H9 (cell line): Measurements from ENCODE around the gene FABP7. TPM values are rescaled to one million over a fixed set of nuclear protein-coding genes. Genes with fewer than 3 reads are reported as not detected.

Experiments used
- DNase-seq: peaks from one replicate; pipeline ENCODE4 v3.0.0-alpha.2; 2017
- H2AFZ ChIP-seq: one replicate; pipeline ENCODE4 v1.6.1; 2013; ENCODE audit warnings: mild to moderate bottlenecking, low read length, control low read depth, moderate library complexity
- H2AK5ac ChIP-seq: 2 replicates; pipeline ENCODE4 v1.6.1; 2013; ENCODE audit warnings: low read length, control low read depth, mixed read lengths; ENCODE audit not compliant: insufficient read length
- H2BK120ac ChIP-seq: one replicate; pipeline ENCODE4 v1.6.1; 2013; ENCODE audit warnings: low read depth, mild to moderate bottlenecking, low read length, control low read depth, inconsistent platforms; ENCODE audit not compliant: poor library complexity, severe bottlenecking
- H2BK12ac ChIP-seq: 2 replicates; pipeline ENCODE4 v1.6.1; 2013; ENCODE audit warnings: low read length, control low read depth, mixed read lengths, low read depth; ENCODE audit not compliant: insufficient read length
- H2BK15ac ChIP-seq: 2 replicates; pipeline ENCODE4 v1.6.1; 2013; ENCODE audit warnings: low read depth, low read length, control low read depth
- H2BK20ac ChIP-seq: one replicate; pipeline ENCODE4 v1.6.1; 2013; ENCODE audit warnings: low read depth, mild to moderate bottlenecking, low read length, control low read depth, inconsistent platforms; ENCODE audit not compliant: poor library complexity, severe bottlenecking
- H2BK5ac ChIP-seq: 2 replicates; pipeline ENCODE4 v1.6.1; 2013; ENCODE audit warnings: low read length, control low read depth, mixed read lengths; ENCODE audit not compliant: insufficient read length
- H3K14ac ChIP-seq: 2 replicates; pipeline ENCODE4 v1.6.1; 2013; ENCODE audit warnings: low read length, control low read depth; ENCODE audit not compliant: insufficient read depth
- H3K18ac ChIP-seq: 2 replicates; pipeline ENCODE4 v1.6.1; 2013; ENCODE audit warnings: low read depth, mild to moderate bottlenecking, mixed read lengths, low read length, control low read depth; ENCODE audit not compliant: insufficient read length
- H3K23ac ChIP-seq: 2 replicates; pipeline ENCODE4 v1.6.1; 2013; ENCODE audit warnings: low read length, control low read depth, mixed read lengths, low read depth; ENCODE audit not compliant: insufficient read length
- H3K23me2 ChIP-seq: 2 replicates; pipeline ENCODE4 v1.6.1; 2013; ENCODE audit warnings: low read depth, mild to moderate bottlenecking, mixed read lengths, low read length, control low read depth; ENCODE audit not compliant: insufficient read length, poor library complexity, severe bottlenecking
- H3K27ac ChIP-seq: 2 replicates; pipeline ENCODE4 v1.5.1; 2013; ENCODE audit warnings: low read length, control low read depth, mixed read lengths, low read depth; ENCODE audit not compliant: insufficient read length
- H3K27me3 ChIP-seq: 2 replicates; pipeline ENCODE4 v1.6.1; 2013; ENCODE audit warnings: low read length, control low read depth, inconsistent platforms; ENCODE audit not compliant: insufficient read depth
- H3K4ac ChIP-seq: 2 replicates; pipeline ENCODE4 v1.6.1; 2013; ENCODE audit warnings: low read depth, mild to moderate bottlenecking, control low read depth, inconsistent platforms, low read length, moderate library complexity
- H3K4me1 ChIP-seq: 2 replicates; pipeline ENCODE4 v1.6.1; 2013; ENCODE audit warnings: low read length, control low read depth, inconsistent platforms; ENCODE audit not compliant: insufficient read depth
- H3K4me2 ChIP-seq: 2 replicates; pipeline ENCODE4 v1.6.1; 2013; ENCODE audit warnings: low read length, control low read depth, mixed read lengths; ENCODE audit not compliant: insufficient read length, insufficient read depth
- H3K56ac ChIP-seq: 2 replicates; pipeline ENCODE4 v1.6.1; 2013; ENCODE audit warnings: low read depth, mild to moderate bottlenecking, mixed read lengths, low read length, control low read depth; ENCODE audit not compliant: insufficient read length
- H3K79me1 ChIP-seq: 2 replicates; pipeline ENCODE4 v1.6.1; 2013; ENCODE audit warnings: low read depth, mild to moderate bottlenecking, moderate library complexity, low read length, control low read depth, inconsistent platforms; ENCODE audit not compliant: insufficient read depth, poor library complexity, severe bottlenecking
- H3K79me2 ChIP-seq: 2 replicates; pipeline ENCODE4 v1.6.1; 2013; ENCODE audit warnings: low read length, control low read depth, inconsistent platforms; ENCODE audit not compliant: insufficient read depth
- H3K9ac ChIP-seq: 2 replicates; pipeline ENCODE4 v1.6.1; 2013; ENCODE audit warnings: low read length, control low read depth, mixed read lengths; ENCODE audit not compliant: insufficient read length; ENCODE audit errors: extremely low read depth
- H3K9me3 ChIP-seq: one replicate; pipeline ENCODE4 v1.6.1; 2013; ENCODE audit warnings: low read depth, low read length, inconsistent platforms; ENCODE audit not compliant: control insufficient read depth
- H3T11ph ChIP-seq: one replicate; pipeline ENCODE4 v1.6.1; 2013; ENCODE audit warnings: mild to moderate bottlenecking, low read length, control low read depth, inconsistent platforms
- H4K20me1 ChIP-seq: one replicate; pipeline ENCODE4 v1.6.1; 2013; ENCODE audit not compliant: control insufficient read depth, insufficient read length, insufficient read depth
- H4K5ac ChIP-seq: 2 replicates; pipeline ENCODE4 v1.6.1; 2013; ENCODE audit warnings: low read depth, mild to moderate bottlenecking, mixed read lengths, low read length, control low read depth; ENCODE audit not compliant: insufficient read length
- H4K8ac ChIP-seq: replicated peaks from 2 replicates; pipeline ENCODE4 v1.6.1; 2013; ENCODE audit warnings: low read length, control low read depth, mixed read lengths, low read depth; ENCODE audit not compliant: insufficient read length
- H4K91ac ChIP-seq: 2 replicates; pipeline ENCODE4 v1.6.1; 2013; ENCODE audit warnings: low read depth, mild to moderate bottlenecking, moderate library complexity, mixed read lengths, low read length, control low read depth; ENCODE audit not compliant: insufficient read length
- H3K27ac Mint-ChIP-seq, 3 experiments: 2 replicates in 2 of 3; 3 replicates in 1 of 3; pipeline ENCODE4 v1.8.0; 2020 to 2021; ENCODE audit warnings: mixed read lengths in 3 of 3, mild to moderate bottlenecking in 1 of 3, moderate library complexity in 1 of 3
- H3K27me3 Mint-ChIP-seq: 2 replicates; pipeline ENCODE4 v1.8.0; 2021; ENCODE audit warnings: low read depth, mild to moderate bottlenecking, moderate library complexity, mixed read lengths
- H3K36me3 Mint-ChIP-seq, 3 experiments: 2 replicates in 2 of 3; 3 replicates in 1 of 3; pipeline ENCODE4 v1.8.0; 2020 to 2021; ENCODE audit warnings: low read depth in 3 of 3, mixed read lengths in 3 of 3; ENCODE audit not compliant: insufficient read depth in 1 of 3
- H3K4me1 Mint-ChIP-seq, 2 experiments: 2 replicates each; pipeline ENCODE4 v1.8.0; 2020; ENCODE audit warnings: mixed read lengths in 2 of 2
- H3K4me3 Mint-ChIP-seq, 2 experiments: 2 replicates in 1 of 2; 3 replicates in 1 of 2; pipeline ENCODE4 v1.8.0; 2020 to 2021; ENCODE audit warnings: mild to moderate bottlenecking in 2 of 2, mixed read lengths in 2 of 2, moderate library complexity in 1 of 2
- H3K9me3 Mint-ChIP-seq, 2 experiments: 2 replicates in 1 of 2; 3 replicates in 1 of 2; pipeline ENCODE4 v1.8.0; 2020; ENCODE audit warnings: mild to moderate bottlenecking in 2 of 2, mixed read lengths in 2 of 2, moderate library complexity in 1 of 2
- CTCF ChIP-seq: fragments of 200-600 bp; sonication (generic); conservative IDR thresholded peaks from 3 replicates; pipeline ENCODE4 v1.8.0; 2021; ENCODE audit warnings: antibody characterized with exemption, mild to moderate bottlenecking
- total RNA-seq: library from RNA; stranded (reverse); gene quantifications from 2 replicates; pipeline ENCODE4 v1.2.1, GENCODE V29; 2021

FABP7 gene
- total RNA-seq, 1 experiment from 2014 or later = 3.9 TPM

GRCh38 chr6:122760330-122760729, 19.2 kb upstream of the FABP7 start:
- H3K14ac ChIP-seq = no peak overlapping the region
- DNase-seq = no peak
- H4K91ac ChIP-seq = no peak overlapping the region
- H3K18ac ChIP-seq = no peak overlapping the region
- H3T11ph ChIP-seq = no peak overlapping the region
- Mint-ChIP-seq H3K4me3 (no peak overlapping the region), H3K4me1 (peaks cover 0 to 9% of the 10 kb centered on the region in 2 experiments; a peak in 1 of 4 replicates), H3K9me3 (no peaks in the 10 kb centered on the region), H3K27me3 (peaks cover 12% of the 10 kb centered on the region), H3K27ac (no peak overlapping the region), H3K36me3 (no peaks in the 10 kb centered on the region)
- H3K27me3 ChIP-seq = peaks cover 3% of the 10 kb centered on the region; the same call in 1 of the 2 replicates
- no peak overlapping the region for H4K8ac ChIP-seq
- TF ChIP-seq CTCF = no peak
- H3K23me2 ChIP-seq = no peaks in the 10 kb centered on the region
- no peaks in the 10 kb centered on the region for H4K20me1 ChIP-seq
- H2AK5ac ChIP-seq = no peak overlapping the region
- H3K27ac ChIP-seq = no peak overlapping the region
- H2BK12ac ChIP-seq = no peak overlapping the region
- no peak overlapping the region for H3K4ac ChIP-seq
- no peak overlapping the region for H2BK120ac ChIP-seq
- H3K9ac ChIP-seq = no peak overlapping the region
- H3K56ac ChIP-seq = no peak overlapping the region
- H2AFZ ChIP-seq = no peak overlapping the region
- no peaks in the 10 kb centered on the region for H3K9me3 ChIP-seq
- H3K4me1 ChIP-seq = no peaks in the 10 kb centered on the region
- no peak overlapping the region for H2BK15ac ChIP-seq
- H2BK5ac ChIP-seq = no peak overlapping the region
- no peaks in the 10 kb centered on the region for H3K79me1 ChIP-seq
- no peaks in the 10 kb centered on the region for H3K79me2 ChIP-seq
- H3K23ac ChIP-seq = no peak overlapping the region
- H2BK20ac ChIP-seq = no peak overlapping the region
- H3K4me2 ChIP-seq = no peak overlapping the region
- H4K5ac ChIP-seq = no peak overlapping the region
